Measurements from ENCODE around the gene TMEM120B. TPM values are rescaled to one million over a fixed set of nuclear protein-coding genes. Genes with fewer than 3 reads are reported as not detected.

TMEM120B gene
- total RNA-seq, 4 donors from 2014 or later = 3.7 to 8.6 (median 5.2) TPM

- DNase-seq = no peak
- TF ChIP-seq POLR2A (IDR thresholded peaks at IDR 0.05) (no peak), CTCF (IDR thresholded peaks at IDR 0.05) (no peak)
- Histone ChIP-seq H3K9me3 (no peaks in the 10 kb centered on the region), H3K27me3 (no peaks in the 10 kb centered on the region), H3K4me3 (no peak overlapping the region), H3K27ac (no peak overlapping the region), H3K36me3 (no peaks in the 10 kb centered on the region), H3K4me1 (peaks cover 0 to 25% (median 0%) of the 10 kb centered on the region in 4 donors)
These were observed 55.0 kb downstream of the TMEM120B start for GRCh38 chr12:121767525-121768016.

GRCh38 chr12:121769297-121769830 is 56.8 kb downstream of the TMEM120B start:
- no peaks in the 10 kb centered on the region for H3K36me3 ChIP-seq
- no peaks in the 10 kb centered on the region for H3K27me3 ChIP-seq
- H3K4me3 ChIP-seq = no peak overlapping the region
- H3K9me3 ChIP-seq = no peaks in the 10 kb centered on the region
- TF ChIP-seq POLR2A (IDR thresholded peaks at IDR 0.05) (no peak), CTCF (IDR thresholded peaks at IDR 0.05) (no peak)
- no peak for DNase-seq
- H3K27ac ChIP-seq = peak overlapping the region in 2 of 4 donors; percentile 72
- H3K4me1 ChIP-seq = peaks cover 0 to 29% (median 0%) of the 10 kb centered on the region in 4 donors

- peak in 2 of 3 donors; percentile 86 to 87 for DNase-seq
- H3K4me1 ChIP-seq = peaks cover 0 to 29% (median 0%) of the 10 kb centered on the region in 4 donors
- no peaks in the 10 kb centered on the region for H3K27me3 ChIP-seq
- TF ChIP-seq POLR2A (IDR thresholded peaks at IDR 0.05) (peak; percentile 34 to 63), CTCF (IDR thresholded peaks at IDR 0.05) (peak in 1 of 6 experiments; percentile 16)
- no peaks in the 10 kb centered on the region for H3K36me3 ChIP-seq
- no peak overlapping the region for H3K4me3 ChIP-seq
- H3K27ac ChIP-seq = peak overlapping the region in 3 of 4 donors; percentile 22 to 72 (median 72)
- H3K9me3 ChIP-seq = no peaks in the 10 kb centered on the region
These were observed 57.3 kb downstream of the TMEM120B start for GRCh38 chr12:121769831-121770301.

GRCh38 chr12:121770388-121770787 is 57.8 kb downstream of the TMEM120B start:
- no peaks in the 10 kb centered on the region for H3K27me3 ChIP-seq
- TF ChIP-seq CTCF (IDR thresholded peaks at IDR 0.05) (no peak), POLR2A (IDR thresholded peaks at IDR 0.05) (no peak)
- peaks cover 0 to 29% (median 0%) of the 10 kb centered on the region in 4 donors for H3K4me1 ChIP-seq
- peak overlapping the region in 3 of 4 donors; percentile 22 to 72 (median 72) for H3K27ac ChIP-seq
- H3K4me3 ChIP-seq = no peak overlapping the region
- DNase-seq = no peak
- no peaks in the 10 kb centered on the region for H3K9me3 ChIP-seq
- H3K36me3 ChIP-seq = no peaks in the 10 kb centered on the region

DNA sequence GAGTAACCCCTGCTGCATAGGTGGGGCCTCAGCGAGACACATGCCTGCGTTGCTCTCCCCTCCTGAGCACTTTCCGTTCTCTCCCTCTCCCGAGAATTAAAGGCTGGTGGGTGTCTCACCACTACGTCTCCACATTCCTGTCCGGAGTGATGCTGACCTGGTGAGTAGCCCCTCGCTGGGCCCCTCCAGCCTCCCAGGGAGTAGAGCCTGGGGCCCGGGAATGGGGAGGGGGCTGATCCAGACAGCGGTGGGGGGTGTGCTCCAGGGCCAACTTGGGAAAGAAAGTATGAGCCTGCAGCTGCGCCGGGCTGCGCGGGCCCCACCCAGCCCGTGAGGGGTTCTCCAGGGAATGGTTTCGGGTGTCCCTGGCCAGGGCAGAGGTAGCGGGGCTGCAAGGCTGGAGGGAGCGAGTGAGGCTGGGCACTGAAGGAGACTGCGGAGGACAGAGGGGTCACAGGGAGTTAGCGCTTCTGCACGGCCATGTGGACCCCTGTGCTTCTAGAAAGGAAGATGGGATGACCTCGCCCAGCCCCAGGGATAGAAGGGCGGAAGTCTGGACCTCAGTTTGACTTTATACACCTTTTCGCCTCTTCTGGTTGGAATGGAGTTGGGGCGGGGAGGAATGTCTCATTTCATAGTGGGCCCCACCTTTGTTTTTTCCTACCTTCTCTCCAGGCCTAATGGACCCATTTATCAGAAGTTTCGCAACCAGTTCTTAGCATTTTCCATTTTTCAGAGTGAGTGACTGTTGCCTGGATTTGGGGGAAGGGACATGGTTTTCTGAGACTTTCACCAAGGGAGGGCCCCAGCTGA is 58.5 kb downstream of the TMEM120B start:
- H3K9me3 ChIP-seq = no peaks in the 10 kb centered on the region
- no peak for TF ChIP-seq CTCF (IDR thresholded peaks at IDR 0.05)
- TF ChIP-seq POLR2A (IDR thresholded peaks at IDR 0.05) = no peak
- no peaks in the 10 kb centered on the region for H3K27me3 ChIP-seq
- no peak overlapping the region for H3K4me3 ChIP-seq
- H3K4me1 ChIP-seq = peaks cover 0 to 30% (median under 1%) of the 10 kb centered on the region in 4 donors
- DNase-seq = no peak
- peak overlapping the region in 2 of 4 donors; percentile 72 for H3K27ac ChIP-seq
- no peaks in the 10 kb centered on the region for H3K36me3 ChIP-seq

All from Peyer's patch (tissue), 4 donors.